Ovary (tissue), 9 donors: ENCODE results near the gene MAST4. TPM values are rescaled to one million over a fixed set of nuclear protein-coding genes. Genes with fewer than 3 reads are reported as not detected.
A peak's percentile ranks its signal among the peaks of the same experiment; 100 is the strongest.

Experiments used
- DNase-seq, 5 donors: peaks; one replicate each; pipeline ENCODE4 v3.0.0-alpha.2; 2019 to 2020
- H3K27ac ChIP-seq, 2 donors: fragments of 200-600 bp; one replicate each; pipeline versions ENCODE4 v1.5.1 to v1.8.0; 2019 to 2022
- H3K27me3 ChIP-seq: fragments of 200-600 bp; one replicate; pipeline ENCODE4 v1.8.0; 2022
- H3K36me3 ChIP-seq: fragments of 200-600 bp; sonication (generic); one replicate; pipeline ENCODE4 v1.5.1; 2019
- H3K4me1 ChIP-seq: one replicate; pipeline ENCODE4 v1.8.1; 2013; ENCODE audit warnings: mild to moderate bottlenecking, moderate library complexity; ENCODE audit not compliant: insufficient read depth
- H3K4me3 ChIP-seq: fragments of 200-600 bp; sonication (generic); one replicate; pipeline ENCODE4 v1.5.1; 2017
- H3K9me3 ChIP-seq, 2 donors: fragments of 200-600 bp in 1 of 2; sonication (generic) in 1 of 2; one replicate each; pipeline versions ENCODE4 v1.5.1 to v1.8.1; 2013 to 2019; ENCODE audit warnings: mild to moderate bottlenecking in 1 of 2, moderate library complexity in 1 of 2
- EP300 ChIP-seq: sonication (generic); formaldehyde crosslinking; IDR thresholded peaks from one replicate; pipeline ENCODE4 v1.6.1; 2017; ENCODE audit warnings: antibody characterized with exemption
- POLR2A ChIP-seq: fragments of 450-650 bp; IDR thresholded peaks from one replicate; pipeline ENCODE4 v1.6.1; 2017; ENCODE audit warnings: antibody characterized with exemption, mild to moderate bottlenecking, moderate library complexity
- WGBS, 3 donors: extraction: QIAGEN DNeasy Blood & Tissue Kit in 1 of 3; methylation state at CpG; one replicate each; pipeline versions ENCODE4 v1.1.5 to v1.1.7; 2013 to 2017; 5-methylcytosine and 5-hydroxymethylcytosine counted together
- intact Hi-C, 4 donors: fragments of 100-400 bp; cut with DNase I; formaldehyde crosslinking; loops; one replicate each; pipeline versions ENCODE4 v1.11.0 to v1.15.1; 2022 to 2023
- polyA plus RNA-seq, 2 donors: library from polyadenylated mRNA; stranded (reverse); fragments of 200-250 nt in 1 of 2; fragments of 350-450 nt in 1 of 2; fragmentation: Illumina TruSeq in 1 of 2; extraction: RNeasy Lipid Tissue Mini Kit (QIAGEN cat#74804) in 1 of 2; gene quantifications; one replicate each; pipeline ENCODE4 v1.2.3, GENCODE V29; 2013 to 2014
- total RNA-seq, 7 donors: library from RNA; depleted of rRNA in 2 of 7; stranded (reverse); fragments of >200 nt in 2 of 7; fragmentation: NEBNext Ultra II Directional in 3 of 7; extraction: Animal tissue kit (Norgen Biotek cat#: 25700) in 3 of 7; gene quantifications; one replicate each; pipeline versions ENCODE4 v1.1.0 to v1.2.4, GENCODE V29; 2016 to 2023
- TF ChIP-seq, protein P1 (sequence below), 3 donors: fragments of 450-650 bp in 2 of 3; fragments of 200-600 bp in 1 of 3; IDR thresholded peaks; one replicate each; pipeline versions ENCODE4 v1.5.1 to v1.8.0; 2016 to 2022; ENCODE audit warnings: antibody characterized with exemption in 3 of 3, mild to moderate bottlenecking in 1 of 3
- donor health status: DM: no; HTN: no; CAD: no; lungs with moderate emphysema.
- donor health status: DM: no; HTN: no; CAD: no.
- donor health status: Bipolar disorder and iron deficiency.
- donor health status: DM: yes; HTN: yes; CAD: no.
- donor health status: DM: no; HTN: no; CAD: no.
- donor health status: DM: yes; HTN: yes; CAD: no.

MAST4 gene
- total and polyA plus RNA-seq, 9 donors: 11.6 to 86.3 (median 57.6) TPM

DNA sequence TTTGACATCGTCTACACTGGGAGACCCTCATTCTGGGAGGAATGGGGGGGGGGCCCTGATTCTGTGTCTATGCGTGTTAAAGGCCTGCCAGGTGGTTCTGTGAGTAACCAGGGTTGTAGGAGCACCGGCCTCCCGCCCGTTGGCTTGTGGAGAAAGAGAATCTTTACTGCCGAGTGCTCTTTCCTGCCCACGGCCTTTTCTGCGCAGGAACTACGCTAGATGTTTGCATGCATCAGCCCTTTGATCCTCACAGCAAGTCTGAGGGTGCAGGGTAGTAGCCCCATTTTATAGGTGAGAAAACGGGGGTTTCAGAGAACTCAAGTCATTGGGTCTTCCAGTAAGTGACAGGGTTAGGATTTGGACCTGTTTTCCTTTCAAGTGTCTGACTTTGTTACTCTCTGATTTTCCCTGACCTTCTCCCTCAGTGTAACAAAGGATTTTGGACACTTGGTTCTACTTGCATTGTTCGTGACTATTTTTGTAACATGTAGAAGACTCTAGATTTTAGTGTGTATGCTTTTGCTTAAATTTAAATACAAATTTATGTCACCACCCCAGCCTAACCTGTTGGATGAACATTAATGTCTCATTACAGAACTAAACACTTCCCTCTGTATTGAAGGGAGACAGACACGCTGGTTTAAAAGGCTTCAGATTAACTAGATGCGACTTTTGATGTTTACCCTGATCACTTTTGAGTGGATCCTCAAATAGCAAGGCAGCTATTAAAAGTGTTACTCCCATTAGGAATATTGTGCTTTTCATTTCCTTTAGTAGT is 22.0 kb downstream of the MAST4 start:
- Histone ChIP-seq H3K27me3 (no peaks in the 10 kb centered on the region), H3K27ac (peak overlapping the region in 1 of 2 donors; percentile 46), H3K9me3 (no peaks in the 10 kb centered on the region), H3K4me3 (no peak overlapping the region), H3K36me3 (no peaks in the 10 kb centered on the region), H3K4me1 (peaks cover 15% of the 10 kb centered on the region)
- intact Hi-C loops: no loop called here
- TF ChIP-seq POLR2A (no peak), EP300 (no peak)
- TF ChIP-seq, protein P1, sequence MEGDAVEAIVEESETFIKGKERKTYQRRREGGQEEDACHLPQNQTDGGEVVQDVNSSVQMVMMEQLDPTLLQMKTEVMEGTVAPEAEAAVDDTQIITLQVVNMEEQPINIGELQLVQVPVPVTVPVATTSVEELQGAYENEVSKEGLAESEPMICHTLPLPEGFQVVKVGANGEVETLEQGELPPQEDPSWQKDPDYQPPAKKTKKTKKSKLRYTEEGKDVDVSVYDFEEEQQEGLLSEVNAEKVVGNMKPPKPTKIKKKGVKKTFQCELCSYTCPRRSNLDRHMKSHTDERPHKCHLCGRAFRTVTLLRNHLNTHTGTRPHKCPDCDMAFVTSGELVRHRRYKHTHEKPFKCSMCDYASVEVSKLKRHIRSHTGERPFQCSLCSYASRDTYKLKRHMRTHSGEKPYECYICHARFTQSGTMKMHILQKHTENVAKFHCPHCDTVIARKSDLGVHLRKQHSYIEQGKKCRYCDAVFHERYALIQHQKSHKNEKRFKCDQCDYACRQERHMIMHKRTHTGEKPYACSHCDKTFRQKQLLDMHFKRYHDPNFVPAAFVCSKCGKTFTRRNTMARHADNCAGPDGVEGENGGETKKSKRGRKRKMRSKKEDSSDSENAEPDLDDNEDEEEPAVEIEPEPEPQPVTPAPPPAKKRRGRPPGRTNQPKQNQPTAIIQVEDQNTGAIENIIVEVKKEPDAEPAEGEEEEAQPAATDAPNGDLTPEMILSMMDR (IDR thresholded peaks at IDR 0.05): no peak
- DNase-seq: no peak
- 83 to 88% (median 88%) methylated on average over 13 of the region's 13 CpGs for WGBS, 3 donors

DNA sequence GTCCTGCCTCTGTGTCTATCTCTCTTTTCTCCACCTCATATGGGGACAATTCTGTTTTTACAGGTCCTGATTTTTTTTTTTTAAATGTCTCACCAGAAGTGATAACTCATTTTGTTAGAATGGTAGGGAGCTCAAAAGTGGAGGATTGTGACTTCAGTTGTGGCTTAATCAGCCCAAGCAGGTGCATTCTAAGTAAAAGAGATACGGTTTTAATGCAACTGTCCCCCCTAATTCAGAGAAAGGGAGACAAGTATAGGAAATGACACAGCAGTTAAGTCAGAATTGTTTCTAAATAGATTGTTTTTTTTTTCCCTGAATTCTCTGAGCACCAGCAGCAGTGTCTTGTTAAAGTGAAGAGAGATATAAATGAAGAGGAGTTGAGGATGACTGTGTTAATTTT is 24.5 kb downstream of the MAST4 start:
- no peaks in the 10 kb centered on the region for H3K9me3 ChIP-seq
- no peaks in the 10 kb centered on the region for H3K27me3 ChIP-seq
- DNase-seq: no peak
- H3K4me1 ChIP-seq: peaks cover 15% of the 10 kb centered on the region
- H3K27ac ChIP-seq: no peak overlapping the region
- 26 to 47% (median 41%) methylated on average over 1 of the region's 1 CpG for WGBS, 3 donors
- intact Hi-C loops: no loop called here
- no peaks in the 10 kb centered on the region for H3K36me3 ChIP-seq
- no peak for TF ChIP-seq EP300
- TF ChIP-seq, protein P1 (IDR thresholded peaks at IDR 0.05): no peak
- no peak for TF ChIP-seq POLR2A
- no peak overlapping the region for H3K4me3 ChIP-seq

DNA sequence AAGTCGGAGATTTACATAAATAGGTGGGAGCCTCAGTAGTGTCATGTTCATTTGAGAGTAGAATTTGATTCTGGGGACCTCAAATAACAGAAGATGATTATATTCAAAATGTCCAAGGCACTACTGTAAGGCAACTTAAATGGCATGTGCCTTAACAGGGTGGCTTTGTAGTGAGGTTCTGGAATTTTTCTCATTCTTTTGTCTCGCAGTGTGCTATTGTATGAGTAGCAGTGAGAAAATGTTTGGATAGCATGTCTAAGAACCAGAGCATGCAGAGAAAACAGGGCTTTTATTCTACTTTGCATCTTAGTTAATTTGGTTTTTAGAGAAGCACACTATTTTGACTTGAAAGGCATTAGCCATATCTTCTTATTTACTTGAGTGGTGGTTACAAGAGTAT is 25.0 kb downstream of the MAST4 start:
- DNase-seq: no peak
- Histone ChIP-seq H3K4me1 (peaks cover 15% of the 10 kb centered on the region), H3K36me3 (no peaks in the 10 kb centered on the region), H3K27me3 (no peaks in the 10 kb centered on the region), H3K27ac (no peak overlapping the region), H3K9me3 (no peaks in the 10 kb centered on the region), H3K4me3 (no peak overlapping the region)
- no peak for TF ChIP-seq POLR2A
- intact Hi-C loops: no loop called here
- 3 to 20% (median 4%) methylated on average over 2 of the region's 2 CpGs for WGBS, 3 donors

DNA sequence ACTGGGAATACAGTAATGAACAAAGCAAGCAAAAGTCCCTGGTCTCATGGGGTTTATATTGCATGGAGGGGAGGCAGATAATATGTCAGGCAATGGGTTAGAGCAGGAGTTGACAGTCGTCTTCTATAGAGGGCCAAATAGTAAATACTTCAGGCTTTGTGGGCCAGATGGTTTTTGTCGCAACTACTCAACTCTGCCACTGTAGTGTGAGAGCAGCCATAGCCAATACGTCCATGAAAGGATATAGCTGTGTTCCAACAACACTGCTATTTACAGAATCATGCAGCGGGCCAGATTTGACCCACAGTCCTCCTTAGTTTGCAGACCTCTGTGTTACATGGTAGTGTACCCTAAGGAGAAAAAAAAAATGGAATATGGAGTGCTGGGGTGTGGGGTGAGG is 25.5 kb downstream of the MAST4 start:
- DNase-seq: no peak
- intact Hi-C loops: no loop called here
- Histone ChIP-seq H3K4me1 (peaks cover 11% of the 10 kb centered on the region), H3K27ac (no peak overlapping the region), H3K27me3 (no peaks in the 10 kb centered on the region), H3K9me3 (no peaks in the 10 kb centered on the region), H3K4me3 (no peak overlapping the region), H3K36me3 (no peaks in the 10 kb centered on the region)
- WGBS, 3 donors: 70 to 79% (median 73%) methylated on average over 4 of the region's 4 CpGs
- TF ChIP-seq POLR2A (no peak), EP300 (no peak)
- TF ChIP-seq, protein P1 (IDR thresholded peaks at IDR 0.05): no peak

DNA sequence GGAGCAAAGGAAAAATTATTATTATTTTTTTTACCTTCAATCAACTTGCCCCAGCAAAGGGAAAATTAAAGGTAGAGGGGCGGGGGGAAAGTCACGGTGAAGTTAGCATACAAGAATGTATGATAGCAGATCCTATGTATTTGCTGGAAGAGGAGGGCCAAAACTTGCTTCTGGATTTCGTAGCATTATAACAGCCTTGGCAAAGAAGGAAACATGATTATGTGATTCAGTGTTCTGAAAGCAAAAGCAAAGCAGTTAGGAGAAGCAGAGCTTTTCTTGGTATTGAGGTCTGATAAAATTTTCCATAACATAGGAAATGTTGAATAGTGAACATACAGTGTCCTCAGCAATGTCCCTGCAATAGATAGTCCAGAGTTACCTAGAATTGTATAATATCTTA is 32.4 kb downstream of the MAST4 start:
- H3K4me3 ChIP-seq: no peak overlapping the region
- H3K4me1 ChIP-seq: peaks cover 6% of the 10 kb centered on the region
- no peaks in the 10 kb centered on the region for H3K27me3 ChIP-seq
- TF ChIP-seq POLR2A (no peak), EP300 (no peak)
- TF ChIP-seq, protein P1 (IDR thresholded peaks at IDR 0.05): no peak
- no peaks in the 10 kb centered on the region for H3K36me3 ChIP-seq
- intact Hi-C loops: no loop called here
- WGBS, 3 donors: 17 to 34% (median 20%) methylated on average over 3 of the region's 3 CpGs
- DNase-seq: no peak
- H3K27ac ChIP-seq: peak overlapping the region in 1 of 2 donors; percentile 13
- no peaks in the 10 kb centered on the region for H3K9me3 ChIP-seq
